ENCODE data around the gene GBP7. TPM values are rescaled to one million over a fixed set of nuclear protein-coding genes. Genes with fewer than 3 reads are reported as not detected.
A peak's percentile ranks its signal among the peaks of the same experiment; 100 is the strongest.
"Not testable (repeated sequence)": the region's sequence is repeated elsewhere in the genome, so short reads cannot be mapped to it uniquely, and the experiment has no call there.

The GBP7 gene
- total RNA-seq, 2 donors from 2014 or later, result not detected

DNA sequence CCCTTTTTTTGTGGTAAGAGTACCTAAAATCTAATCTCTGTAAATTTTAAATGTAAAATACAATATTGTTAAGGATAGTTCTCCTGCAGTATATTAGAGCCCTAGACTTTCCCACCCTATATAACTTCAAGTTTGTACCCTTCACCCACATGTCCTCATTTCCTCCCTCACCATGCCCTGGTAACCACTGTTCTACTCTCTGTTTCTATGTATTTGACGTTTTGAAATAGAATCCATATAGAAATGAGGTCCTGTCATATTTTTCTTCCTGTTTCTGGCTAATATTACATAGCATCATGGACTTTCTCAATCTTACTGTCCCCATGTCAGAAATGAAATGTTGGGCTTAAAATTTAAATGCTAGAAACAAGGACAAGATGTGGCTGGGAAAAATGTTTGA is 24.8 kb downstream of the GBP7 start:
- Mint-ChIP-seq H3K4me1 (peaks cover 3% of the 10 kb centered on the region), H3K27me3 (peaks cover 17% of the 10 kb centered on the region), H3K27ac (no peak overlapping the region), H3K4me3 (no peak overlapping the region), H3K36me3 (ENCODE audit: low read depth) (peaks cover 2% of the 10 kb centered on the region)
- no peak for DNase-seq
- no peak for ATAC-seq
- H3K9me3 ChIP-seq (ENCODE audit: control insufficient read depth, low read length, poor library complexity, severe bottlenecking), result no peaks in the 10 kb centered on the region

DNA sequence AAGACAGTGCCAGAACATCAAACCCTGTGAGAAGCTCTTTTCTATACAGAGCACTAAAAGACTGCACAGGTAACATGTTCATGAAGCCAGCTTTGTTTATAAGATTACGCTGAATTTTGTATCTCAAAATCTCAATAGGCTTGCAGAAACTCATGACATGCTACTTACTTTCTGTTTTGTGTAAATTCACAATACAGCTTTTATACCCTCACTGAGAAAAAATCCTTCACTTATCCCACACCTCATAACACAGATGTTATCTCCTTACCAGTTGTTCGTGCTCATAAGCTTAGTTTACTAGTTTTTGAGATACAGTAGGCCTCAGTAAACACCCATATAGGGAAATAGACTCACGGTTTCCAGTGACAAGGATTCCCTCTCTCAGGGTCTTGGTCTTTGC is 25.8 kb downstream of the GBP7 start:
- peaks cover 2% of the 10 kb centered on the region for H3K36me3 Mint-ChIP-seq (ENCODE audit: low read depth)
- H3K9me3 ChIP-seq (ENCODE audit: control insufficient read depth, low read length, poor library complexity, severe bottlenecking), result no peaks in the 10 kb centered on the region
- H3K27me3 Mint-ChIP-seq, result peaks cover 17% of the 10 kb centered on the region
- DNase-seq (no peak), ATAC-seq (no peak)
- peak overlapping the region; percentile 19 for H3K27ac Mint-ChIP-seq
- no peak overlapping the region for H3K4me3 Mint-ChIP-seq
- peaks cover 3% of the 10 kb centered on the region for H3K4me1 Mint-ChIP-seq

DNA sequence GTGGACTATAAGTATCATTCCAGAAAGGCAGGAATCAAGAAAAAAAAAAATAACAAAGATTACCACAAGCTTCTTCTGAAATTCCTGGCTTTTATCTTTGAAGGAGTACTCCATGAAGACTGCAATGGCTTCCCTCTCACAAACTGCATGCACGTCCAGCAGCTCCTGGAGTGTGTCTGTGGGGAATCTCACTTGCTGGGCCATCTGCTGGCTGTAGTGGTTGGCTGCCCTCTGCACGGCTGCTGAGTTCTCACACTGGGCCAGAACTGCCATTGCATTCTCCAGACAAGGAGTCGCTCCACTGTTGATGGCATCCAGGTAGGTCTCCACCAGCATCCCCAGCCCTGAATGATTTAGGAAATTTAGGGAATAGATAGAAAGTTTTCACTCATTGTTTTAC is 26.6 kb downstream of the GBP7 start:
- Mint-ChIP-seq H3K36me3 (ENCODE audit: low read depth) (peaks cover 2% of the 10 kb centered on the region), H3K27me3 (peaks cover 17% of the 10 kb centered on the region), H3K27ac (peak overlapping the region; percentile 19), H3K4me3 (no peak overlapping the region), H3K4me1 (peaks cover 3% of the 10 kb centered on the region)
- ATAC-seq (no peak), DNase-seq (no peak)
- no peaks in the 10 kb centered on the region for H3K9me3 ChIP-seq (ENCODE audit: control insufficient read depth, low read length, poor library complexity, severe bottlenecking)

DNA sequence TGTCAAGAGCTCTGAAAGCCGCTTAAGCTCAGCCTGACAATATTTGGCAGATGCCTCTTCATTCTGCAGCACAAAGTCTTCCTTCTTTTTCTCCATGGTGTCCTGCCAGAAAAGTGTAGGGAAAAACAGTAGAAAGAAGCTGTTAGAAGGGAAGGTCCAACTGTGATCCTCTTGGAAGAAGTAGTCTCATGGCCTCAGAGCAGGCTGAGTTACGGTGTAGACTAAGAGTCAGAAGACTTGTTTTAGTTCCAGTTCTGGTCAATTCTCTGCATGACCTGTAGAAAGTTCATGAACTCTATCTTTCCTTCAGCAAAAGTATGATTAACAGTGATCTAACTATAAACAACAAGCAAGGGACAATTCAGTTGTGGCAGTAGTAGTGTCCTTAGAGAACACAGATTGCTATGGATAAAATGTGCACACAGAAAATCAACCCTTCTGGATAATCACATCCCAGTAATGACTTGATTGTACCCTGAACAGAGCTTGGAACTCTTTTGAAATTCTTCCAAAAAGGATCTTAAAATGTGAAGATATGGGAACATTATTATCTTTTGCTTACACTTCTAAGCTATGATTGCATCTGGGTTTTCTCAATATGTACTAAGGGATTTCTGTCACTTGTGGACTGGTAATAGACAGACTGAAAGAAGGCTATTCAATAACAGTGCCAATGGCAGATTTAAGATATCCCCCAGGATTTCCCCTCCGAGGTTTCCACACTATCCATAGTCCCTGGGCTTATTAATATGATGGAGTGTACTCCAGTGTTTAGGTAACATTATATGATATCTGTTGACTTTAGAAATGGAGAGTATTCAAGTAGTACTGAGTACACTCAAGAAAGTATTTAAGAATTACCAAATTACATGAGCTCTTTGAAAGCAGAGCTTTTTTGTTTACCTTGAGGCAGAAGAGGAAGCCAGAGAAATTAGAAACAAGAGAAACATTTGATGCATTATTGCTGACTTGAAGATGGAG is 27.8 kb downstream of the GBP7 start:
- DNase-seq, result no peak
- no peaks in the 10 kb centered on the region for H3K9me3 ChIP-seq (ENCODE audit: control insufficient read depth, low read length, poor library complexity, severe bottlenecking)
- peaks cover 3% of the 10 kb centered on the region for H3K4me1 Mint-ChIP-seq
- H3K36me3 Mint-ChIP-seq (ENCODE audit: low read depth), result peaks cover 2% of the 10 kb centered on the region
- no peak for ATAC-seq
- peaks cover 17% of the 10 kb centered on the region for H3K27me3 Mint-ChIP-seq
- H3K27ac Mint-ChIP-seq, result no peak overlapping the region
- no peak overlapping the region for H3K4me3 Mint-ChIP-seq

DNA sequence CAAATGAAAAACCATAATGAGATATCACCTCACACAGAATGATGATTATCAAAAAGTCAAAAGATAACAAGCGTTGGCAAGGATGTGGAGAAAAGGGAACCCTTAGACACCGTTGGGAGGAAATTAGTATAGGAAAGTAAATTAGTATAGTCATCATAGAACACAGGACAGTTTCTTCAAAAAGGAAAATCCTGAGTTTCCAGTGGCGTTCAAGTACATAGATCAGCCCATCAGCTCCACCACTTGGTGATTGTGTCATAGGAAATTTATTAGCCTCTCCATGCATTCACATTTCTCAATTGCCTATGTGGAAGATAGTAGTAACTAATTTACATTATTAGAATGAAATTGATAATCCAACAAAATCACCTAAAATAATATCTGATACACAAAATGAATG is 29.1 kb downstream of the GBP7 start:
- no peak for ATAC-seq
- Mint-ChIP-seq H3K36me3 (ENCODE audit: low read depth) (peaks cover 2% of the 10 kb centered on the region), H3K27ac (no peak overlapping the region), H3K4me3 (no peak overlapping the region), H3K4me1 (peaks cover 3% of the 10 kb centered on the region), H3K27me3 (peaks cover 17% of the 10 kb centered on the region)
- DNase-seq, result no peak
- H3K9me3 ChIP-seq (ENCODE audit: control insufficient read depth, low read length, poor library complexity, severe bottlenecking), result no peaks in the 10 kb centered on the region

DNA sequence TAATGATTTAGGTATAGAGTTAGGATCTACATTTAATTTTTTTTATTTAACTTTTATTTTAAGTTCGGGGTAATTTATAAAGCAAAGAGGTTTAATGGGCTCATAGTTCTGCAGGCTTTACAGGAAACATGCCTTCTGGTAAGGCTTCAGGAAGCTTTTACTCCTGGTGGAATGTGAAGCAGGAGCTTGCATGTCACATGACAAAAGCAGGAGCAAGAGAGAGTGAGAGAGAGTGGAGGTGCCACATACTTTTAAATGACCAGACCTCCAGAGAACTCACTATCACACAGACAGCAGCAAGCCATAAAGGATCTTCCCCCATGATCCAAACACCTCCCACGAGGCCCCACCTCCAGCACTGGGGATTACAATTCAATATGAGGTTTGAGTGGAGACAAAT is 32.3 kb downstream of the GBP7 start:
- no peaks in the 10 kb centered on the region for H3K9me3 ChIP-seq (ENCODE audit: control insufficient read depth, low read length, poor library complexity, severe bottlenecking)
- Mint-ChIP-seq H3K27me3 (peaks cover 10% of the 10 kb centered on the region), H3K27ac (no peak overlapping the region), H3K4me3 (no peak overlapping the region), H3K4me1 (no peaks in the 10 kb centered on the region), H3K36me3 (ENCODE audit: low read depth) (peaks cover 2% of the 10 kb centered on the region)
- no peak for ATAC-seq
- DNase-seq, result no peak

DNA sequence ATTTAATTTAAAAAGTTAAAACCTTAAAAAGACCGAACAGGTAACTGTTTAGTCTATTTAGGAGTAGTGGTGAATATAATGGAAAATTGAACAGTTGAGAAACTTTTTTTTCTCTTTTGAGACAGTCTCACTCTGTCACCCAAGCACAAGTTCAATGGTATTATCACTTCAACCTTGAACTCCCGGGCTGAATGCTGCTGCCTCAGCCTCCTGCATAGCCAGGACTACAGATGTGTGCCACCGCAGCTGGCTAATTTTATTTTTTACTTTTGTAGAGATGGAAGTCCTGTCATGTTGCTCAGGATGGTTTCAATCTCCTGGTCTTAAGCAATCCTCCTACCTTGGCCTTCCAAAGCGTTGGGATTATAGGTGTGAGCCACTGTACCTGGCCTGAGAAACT is 33.6 kb downstream of the GBP7 start:
- Mint-ChIP-seq H3K27ac (no peak overlapping the region), H3K36me3 (ENCODE audit: low read depth) (no peaks in the 10 kb centered on the region), H3K4me1 (no peaks in the 10 kb centered on the region), H3K27me3 (no peaks in the 10 kb centered on the region), H3K4me3 (no peak overlapping the region)
- no peaks in the 10 kb centered on the region for H3K9me3 ChIP-seq (ENCODE audit: control insufficient read depth, low read length, poor library complexity, severe bottlenecking)
- no peak for DNase-seq
- no peak for ATAC-seq

DNA sequence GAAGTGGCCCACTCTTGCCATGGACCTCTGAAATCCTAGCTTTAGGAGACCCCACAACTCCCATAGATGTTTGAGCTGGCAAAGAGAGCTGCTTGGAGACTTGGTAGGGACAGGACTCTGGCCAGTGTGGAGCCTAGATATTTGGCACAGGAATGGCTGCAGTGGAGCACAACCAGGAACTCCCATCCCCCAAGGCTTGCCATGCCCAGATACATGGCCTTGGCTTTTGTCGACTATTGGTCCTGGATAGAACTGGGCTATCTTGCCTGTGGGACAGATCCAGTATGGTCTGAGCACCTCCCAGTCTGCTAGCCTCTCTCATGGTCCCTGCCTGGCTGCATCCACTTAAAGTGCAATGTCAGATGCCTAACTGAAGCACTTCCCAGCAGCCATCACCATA is 42.1 kb downstream of the GBP7 start:
- ATAC-seq (no peak), DNase-seq (no peak)
- H3K9me3 ChIP-seq (ENCODE audit: control insufficient read depth, low read length, poor library complexity, severe bottlenecking), result no peaks in the 10 kb centered on the region
- Mint-ChIP-seq H3K27me3 (no peaks in the 10 kb centered on the region), H3K4me3 (no peak overlapping the region), H3K4me1 (peaks cover 16% of the 10 kb centered on the region), H3K27ac (no peak overlapping the region), H3K36me3 (ENCODE audit: low read depth) (peaks cover 13% of the 10 kb centered on the region)

DNA sequence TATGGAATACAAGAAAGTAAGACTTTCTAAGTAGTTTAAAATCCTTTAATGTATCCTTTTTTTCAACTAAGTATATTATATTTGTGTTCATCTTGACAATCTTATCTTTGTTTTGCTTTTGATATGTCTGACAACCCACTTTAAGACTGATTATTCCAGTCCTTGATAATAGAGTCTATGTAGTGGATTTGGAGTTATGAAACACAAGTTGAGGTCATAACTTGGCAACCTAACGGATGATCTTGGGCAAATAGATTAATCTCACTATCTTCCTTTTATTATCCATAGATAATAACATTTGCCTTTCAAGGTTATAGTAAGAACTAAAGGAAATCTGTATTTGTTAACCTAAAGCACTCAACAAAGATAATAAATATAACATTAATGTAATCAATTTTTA is 45.1 kb downstream of the GBP7 start:
- peaks cover 26% of the 10 kb centered on the region for H3K4me1 Mint-ChIP-seq
- no peaks in the 10 kb centered on the region for H3K9me3 ChIP-seq (ENCODE audit: control insufficient read depth, low read length, poor library complexity, severe bottlenecking)
- no peak for ATAC-seq
- no peak overlapping the region for H3K4me3 Mint-ChIP-seq
- DNase-seq, result no peak
- H3K36me3 Mint-ChIP-seq (ENCODE audit: low read depth), result peaks cover 9% of the 10 kb centered on the region
- no peak overlapping the region for H3K27ac Mint-ChIP-seq
- H3K27me3 Mint-ChIP-seq, result no peaks in the 10 kb centered on the region

DNA sequence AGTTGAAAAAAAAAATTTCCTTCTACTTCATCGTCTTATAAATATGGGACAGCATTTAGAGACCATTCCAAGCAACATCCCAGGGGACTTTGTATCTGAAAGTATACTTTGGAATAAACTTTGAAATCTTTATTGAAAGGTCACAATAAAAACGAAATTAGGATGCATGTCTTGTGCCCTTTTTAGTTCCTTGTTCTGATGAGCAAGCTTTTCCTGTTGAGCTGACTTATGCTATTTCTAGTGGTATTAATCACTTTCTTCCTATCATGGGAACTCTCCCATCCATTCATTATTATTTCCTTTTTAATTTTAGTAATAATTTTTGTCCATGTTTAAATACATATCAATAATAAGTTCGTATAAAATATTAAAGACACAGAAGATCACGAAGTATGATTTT is 45.9 kb downstream of the GBP7 start:
- Mint-ChIP-seq H3K27ac (no peak overlapping the region), H3K27me3 (no peaks in the 10 kb centered on the region), H3K4me3 (no peak overlapping the region), H3K36me3 (ENCODE audit: low read depth) (peaks cover 9% of the 10 kb centered on the region), H3K4me1 (peaks cover 30% of the 10 kb centered on the region)
- ATAC-seq (no peak), DNase-seq (no peak)
- H3K9me3 ChIP-seq (ENCODE audit: control insufficient read depth, low read length, poor library complexity, severe bottlenecking), result no peaks in the 10 kb centered on the region

DNA sequence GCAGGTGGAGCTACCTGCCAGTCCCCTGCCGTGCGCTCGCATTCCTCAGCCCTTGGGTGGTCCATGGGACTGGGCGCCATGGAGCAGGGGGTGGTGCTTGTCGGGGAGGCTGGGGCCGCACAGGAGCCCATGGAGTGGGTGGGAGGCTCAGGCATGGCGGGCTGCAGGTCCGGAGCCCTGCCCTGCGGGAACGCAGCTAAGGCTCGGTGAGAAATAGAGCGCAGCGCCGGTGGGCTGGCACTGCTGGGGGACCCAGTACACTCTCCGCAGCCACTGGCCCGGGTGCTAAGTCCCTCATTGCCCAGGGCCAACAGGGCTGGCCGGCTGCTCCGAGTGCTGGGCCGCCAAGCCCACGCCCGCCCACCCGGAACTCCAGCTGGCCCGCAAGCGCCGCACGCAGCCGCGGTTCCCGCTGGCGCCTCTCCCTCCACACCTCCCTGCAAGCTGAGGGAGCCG is 47.8 kb downstream of the GBP7 start:
- not testable (repeated sequence) for H3K36me3 Mint-ChIP-seq (ENCODE audit: low read depth); H3K9me3 ChIP-seq (ENCODE audit: control insufficient read depth, low read length, poor library complexity, severe bottlenecking); H3K27me3 Mint-ChIP-seq; ATAC-seq; DNase-seq
- peaks cover 43% of the 10 kb centered on the region for H3K4me1 Mint-ChIP-seq
- peak overlapping the region; percentile 97 for H3K27ac Mint-ChIP-seq
- H3K4me3 Mint-ChIP-seq, result peak overlapping the region; percentile 15

DNA sequence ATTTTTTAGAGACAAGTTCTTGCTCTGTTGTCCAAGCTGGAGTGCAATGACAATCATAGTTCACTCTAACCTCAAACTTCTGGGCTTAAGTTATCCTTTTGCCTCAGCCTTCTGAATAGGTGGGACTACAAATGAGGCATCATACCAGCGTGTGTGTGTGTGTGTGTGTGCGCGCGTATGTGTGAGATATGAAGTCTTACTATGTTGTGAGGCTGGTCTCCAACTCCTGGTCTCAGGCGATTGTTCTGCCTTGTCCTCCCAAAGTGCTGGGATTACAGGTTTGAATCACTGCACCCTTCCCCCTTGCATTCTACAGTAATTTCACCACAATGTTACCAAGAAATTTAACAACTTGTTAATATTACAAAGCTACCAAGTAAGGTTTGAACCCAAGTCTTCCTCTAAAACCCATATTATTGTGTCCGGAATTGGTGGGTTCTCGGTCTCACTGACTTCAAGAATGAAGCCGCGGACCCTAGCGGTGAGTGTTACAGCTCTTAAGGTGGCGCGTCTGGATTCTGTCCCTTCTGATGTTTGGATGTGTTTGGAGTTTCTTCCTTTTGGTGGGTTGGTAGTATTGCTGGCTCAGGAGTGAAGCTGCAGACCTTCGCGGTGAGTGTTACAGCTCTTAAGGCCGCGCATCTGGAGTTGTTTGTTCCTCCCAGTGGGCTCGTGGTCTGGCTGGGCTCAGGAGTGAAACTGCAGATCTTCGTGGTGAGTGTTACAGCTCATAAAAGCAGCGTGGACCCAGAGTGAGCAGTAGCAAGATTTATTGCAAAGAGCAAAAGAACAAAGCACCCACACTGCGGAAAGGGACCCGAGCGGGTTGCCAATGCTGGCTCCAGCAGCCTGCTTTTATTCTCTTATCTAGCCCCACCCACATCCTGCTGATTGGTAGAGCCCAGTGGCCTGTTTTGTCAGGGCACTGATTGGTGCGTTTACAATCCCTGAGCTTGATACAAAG is 48.9 kb downstream of the GBP7 start:
- H3K9me3 ChIP-seq (ENCODE audit: control insufficient read depth, low read length, poor library complexity, severe bottlenecking); H3K27me3 Mint-ChIP-seq: not testable (repeated sequence)
- peak overlapping the region; percentile 99 for H3K4me3 Mint-ChIP-seq
- H3K36me3 Mint-ChIP-seq (ENCODE audit: low read depth), result peaks cover 11% of the 10 kb centered on the region
- ATAC-seq (peak; percentile 36), DNase-seq (peak; percentile 26 to 55 (median 40))
- peak overlapping the region; percentile 97 for H3K27ac Mint-ChIP-seq
- peaks cover 51% of the 10 kb centered on the region for H3K4me1 Mint-ChIP-seq

DNA sequence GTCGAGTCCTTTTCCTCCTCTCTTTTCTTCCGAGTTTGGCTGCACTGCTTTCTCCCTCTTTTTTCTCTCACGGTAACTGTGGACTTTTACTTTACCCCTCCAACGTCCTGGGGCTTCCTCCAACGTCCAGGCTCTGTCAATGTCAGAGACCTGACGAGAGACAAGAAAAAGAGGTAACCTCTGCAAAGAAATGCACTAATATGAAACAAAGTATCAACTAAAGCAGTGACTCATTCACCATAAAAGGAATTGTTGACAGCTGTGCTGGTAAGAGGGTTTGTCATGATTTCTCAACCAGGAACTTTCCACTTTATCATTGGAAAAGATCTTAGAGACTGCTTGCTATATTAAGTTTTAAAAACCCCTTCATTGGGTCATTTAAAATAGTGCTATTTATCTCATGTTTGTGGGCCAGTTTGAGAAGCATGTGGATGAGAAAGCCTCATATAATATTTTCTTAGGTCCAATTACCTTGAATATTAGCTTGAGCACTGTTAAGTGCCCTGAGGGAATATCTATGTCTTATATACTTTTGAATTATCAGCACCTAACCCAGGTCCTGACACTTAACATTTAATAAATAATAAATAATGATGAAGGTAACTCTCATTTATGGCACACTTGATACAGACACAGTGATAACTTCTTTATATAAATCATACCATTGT is 49.8 kb downstream of the GBP7 start, which contains the start of gene GBP2:
Gene GBP2, minus strand, starts transcription at position 202 of the 668 bp plus-strand sequence. CDS start 4,148 bp downstream, outside the sequence.
- peak; percentile 80 for ATAC-seq
- no peaks in the 10 kb centered on the region for H3K9me3 ChIP-seq (ENCODE audit: control insufficient read depth, low read length, poor library complexity, severe bottlenecking)
- Mint-ChIP-seq H3K4me1 (peaks cover 54% of the 10 kb centered on the region), H3K27ac (peak within 1 kb of the TSS; percentile 97), H3K4me3 (peak within 1 kb of the TSS; percentile 99), H3K36me3 (ENCODE audit: low read depth) (peaks cover 11% of the 10 kb centered on the region), H3K27me3 (no peaks in the 10 kb centered on the region)
- no peak for DNase-seq
